ENCODE results near the gene C1RL. TPM values are rescaled to one million over a fixed set of nuclear protein-coding genes. Genes with fewer than 3 reads are reported as not detected.

Gene C1RL
- total RNA-seq, 1 experiment from 2014 or later = 17.7 TPM

GRCh38 chr12:7122811-7123769 lies 14.1 kb upstream of the C1RL start (continued):
- TF ChIP-seq CTCF (IDR thresholded peaks at IDR 0.05) = no peak
- TF ChIP-seq ZNF281 (CRISPR knock-in tag; IDR thresholded peaks at IDR 0.05) = no peak
- no peak for TF ChIP-seq KAT7 (CRISPR knock-in tag; IDR thresholded peaks at IDR 0.05; ENCODE audit: borderline replicate concordance)
- no peak for TF ChIP-seq ATF3 (CRISPR knock-in tag; conservative IDR thresholded peaks at IDR 0.05)
- TF ChIP-seq IRF1 (CRISPR knock-in tag; IDR thresholded peaks at IDR 0.05) = no peak
- TF ChIP-seq SMAD4 (CRISPR knock-in tag; IDR thresholded peaks at IDR 0.05) = no peak
- no peak for TF ChIP-seq PRRX2 (CRISPR knock-in tag; IDR thresholded peaks at IDR 0.05)

- no peak overlapping the region for H3K4me3 Mint-ChIP-seq
- CTCF ChIA-PET = interaction anchor here (1.0 to 1.8 kb wide), 2 partner anchors 8 to 9 kb away, joined by 3 to 6 read pairs; no protein-coding TSS in a partner anchor
- no peak overlapping the region for H3K27ac Mint-ChIP-seq
- no peak for TF ChIP-seq TEAD4 (CRISPR knock-in tag; IDR thresholded peaks at IDR 0.05)
- TF ChIP-seq ZNF219 (CRISPR knock-in tag; IDR thresholded peaks at IDR 0.05; ENCODE audit: borderline replicate concordance) = no peak
- TF ChIP-seq ZNF532 (CRISPR knock-in tag; IDR thresholded peaks at IDR 0.05; ENCODE audit: borderline replicate concordance) = no peak
- no peak for TF ChIP-seq STAT6 (CRISPR knock-in tag; conservative IDR thresholded peaks at IDR 0.05; ENCODE audit: low read depth)
- TF ChIP-seq ARID4B (CRISPR knock-in tag; IDR thresholded peaks at IDR 0.05; ENCODE audit: borderline replicate concordance) = no peak
- TF ChIP-seq IRF1 (CRISPR knock-in tag; IDR thresholded peaks at IDR 0.05) = no peak
- no peak for TF ChIP-seq TEAD1 (CRISPR knock-in tag; IDR thresholded peaks at IDR 0.05)
These were observed 12.3 kb upstream of the C1RL start for GRCh38 chr12:7121324-7121723.

More at GRCh38 chr12:7121324-7121723, 12.3 kb upstream of the C1RL start:
- POLR2A ChIA-PET = no interaction called here
- ATAC-seq (no peak), DNase-seq (ENCODE audit: low spot score) (no peak)
- Mint-ChIP-seq H3K9me3 (no peaks in the 10 kb centered on the region), H3K36me3 (no peaks in the 10 kb centered on the region), H3K4me1 (peaks cover 9% of the 10 kb centered on the region), H3K27me3 (ENCODE audit: low read depth) (peaks cover 5% of the 10 kb centered on the region; the same call in 1 of the 2 replicates)

Data from WTC11 (cell line).